OCI-LY1 (cell line): Measurements from ENCODE around the gene SWAP70.

Experiments
- H2AFZ ChIP-seq: fragments of 200-600 bp; sonication (generic), shearing (Covaris generic); 2 replicates; pipeline ENCODE4 v1.6.0; 2014; ENCODE audit warnings: antibody characterized with exemption, mild to moderate bottlenecking, low read length
- H3F3A ChIP-seq: fragments of 200-600 bp; sonication (generic), shearing (Covaris generic); 2 replicates; pipeline ENCODE4 v1.6.0; 2014; ENCODE audit warnings: mild to moderate bottlenecking, antibody characterized with exemption, low read length, moderate library complexity; ENCODE audit not compliant: insufficient read depth
- H3K27ac ChIP-seq: fragments of 200-600 bp; sonication (generic); 2 replicates; pipeline ENCODE4 v1.5.1; 2014; ENCODE audit warnings: low read length, mixed run types, mild to moderate bottlenecking, low read depth; ENCODE audit not compliant: poor library complexity, severe bottlenecking
- H3K27me3 ChIP-seq: fragments of 200-600 bp; sonication (generic); 2 replicates; pipeline ENCODE4 v1.6.0; 2014; ENCODE audit warnings: antibody characterized with exemption, mild to moderate bottlenecking, low read length, moderate library complexity; ENCODE audit not compliant: insufficient read depth
- H3K36me3 ChIP-seq: fragments of 200-600 bp; sonication (generic); 2 replicates; pipeline ENCODE4 v1.6.1; 2014; ENCODE audit warnings: mild to moderate bottlenecking, antibody characterized with exemption, low read length, moderate library complexity, mixed read lengths; ENCODE audit not compliant: insufficient read depth
- H3K4me1 ChIP-seq: fragments of 200-600 bp; sonication (generic); 2 replicates; pipeline ENCODE4 v1.5.1; 2014; ENCODE audit warnings: mild to moderate bottlenecking, low read length, moderate library complexity; ENCODE audit not compliant: insufficient read depth, severe bottlenecking
- H3K4me2 ChIP-seq: fragments of 200-600 bp; sonication (generic), shearing (Covaris generic); 2 replicates; pipeline ENCODE4 v1.6.1; 2014; ENCODE audit warnings: low read length
- H3K4me3 ChIP-seq: fragments of 200-600 bp; sonication (generic); 2 replicates; pipeline ENCODE4 v1.5.1; 2014; ENCODE audit warnings: low read length, low read depth, mild to moderate bottlenecking, mixed read lengths; ENCODE audit not compliant: poor library complexity, severe bottlenecking
- H3K79me2 ChIP-seq: fragments of 200-600 bp; shearing (Covaris generic); 2 replicates; pipeline ENCODE4 v1.6.1; 2016; ENCODE audit warnings: mixed run types, low read length, mixed read lengths; ENCODE audit not compliant: insufficient read depth
- H3K9ac ChIP-seq: fragments of 200-600 bp; sonication (generic), shearing (Covaris generic); 2 replicates; pipeline ENCODE4 v1.6.1; 2014; ENCODE audit warnings: mild to moderate bottlenecking, low read length, mixed read lengths
- H3K9me2 ChIP-seq: fragments of 200-600 bp; sonication (generic), shearing (Covaris generic); 2 replicates; pipeline ENCODE4 v1.6.1; 2014; ENCODE audit warnings: low read depth, mild to moderate bottlenecking, low read length, mixed read lengths
- H3K9me3 ChIP-seq: fragments of 200-600 bp; shearing (Covaris generic); 2 replicates; pipeline ENCODE4 v1.6.1; 2014; ENCODE audit warnings: low read length, mixed read lengths
- H4K20me1 ChIP-seq: fragments of 200-600 bp; sonication (generic), shearing (Covaris generic); 2 replicates; pipeline ENCODE4 v1.6.0; 2016; ENCODE audit warnings: mild to moderate bottlenecking, low read length; ENCODE audit not compliant: insufficient read depth
- EZH2 ChIP-seq: fragments of 200-600 bp; sonication (generic), shearing (Covaris generic); IDR thresholded peaks from 2 replicates; pipeline ENCODE4 v1.8.0; 2017; ENCODE audit warnings: borderline replicate concordance, mixed run types, mild to moderate bottlenecking, antibody characterized with exemption, low read length, moderate library complexity, mixed read lengths
- TF ChIP-seq, protein P1 (sequence below): fragments of 200-600 bp; sonication (generic), shearing (Covaris generic); IDR thresholded peaks from 2 replicates; pipeline ENCODE4 v1.5.1; 2017; ENCODE audit warnings: mild to moderate bottlenecking, antibody characterized with exemption, low read length, moderate library complexity, mixed read lengths

SWAP70 gene

DNA sequence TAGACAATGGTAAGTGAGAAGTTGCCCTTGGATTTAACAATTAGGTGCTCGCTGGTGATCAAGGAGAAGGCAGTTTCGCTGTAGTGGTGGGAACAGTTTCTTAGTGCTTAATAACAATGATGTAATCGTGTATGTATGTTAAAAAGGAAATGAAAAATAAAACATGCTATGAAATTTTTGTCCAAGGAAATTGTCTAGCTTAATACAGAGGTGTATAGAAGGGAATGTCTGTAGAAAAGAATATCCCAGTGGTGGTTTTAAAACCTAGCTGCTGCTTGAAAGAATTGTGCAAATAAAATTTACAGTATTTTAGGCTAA, 53.1 kb downstream of the SWAP70 start:
- TF ChIP-seq, protein P1, sequence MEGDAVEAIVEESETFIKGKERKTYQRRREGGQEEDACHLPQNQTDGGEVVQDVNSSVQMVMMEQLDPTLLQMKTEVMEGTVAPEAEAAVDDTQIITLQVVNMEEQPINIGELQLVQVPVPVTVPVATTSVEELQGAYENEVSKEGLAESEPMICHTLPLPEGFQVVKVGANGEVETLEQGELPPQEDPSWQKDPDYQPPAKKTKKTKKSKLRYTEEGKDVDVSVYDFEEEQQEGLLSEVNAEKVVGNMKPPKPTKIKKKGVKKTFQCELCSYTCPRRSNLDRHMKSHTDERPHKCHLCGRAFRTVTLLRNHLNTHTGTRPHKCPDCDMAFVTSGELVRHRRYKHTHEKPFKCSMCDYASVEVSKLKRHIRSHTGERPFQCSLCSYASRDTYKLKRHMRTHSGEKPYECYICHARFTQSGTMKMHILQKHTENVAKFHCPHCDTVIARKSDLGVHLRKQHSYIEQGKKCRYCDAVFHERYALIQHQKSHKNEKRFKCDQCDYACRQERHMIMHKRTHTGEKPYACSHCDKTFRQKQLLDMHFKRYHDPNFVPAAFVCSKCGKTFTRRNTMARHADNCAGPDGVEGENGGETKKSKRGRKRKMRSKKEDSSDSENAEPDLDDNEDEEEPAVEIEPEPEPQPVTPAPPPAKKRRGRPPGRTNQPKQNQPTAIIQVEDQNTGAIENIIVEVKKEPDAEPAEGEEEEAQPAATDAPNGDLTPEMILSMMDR: no peak
- TF ChIP-seq EZH2: no peak
- Histone ChIP-seq H3K36me3 (peaks cover 87% of the 10 kb centered on the region), H3K4me2 (no peak overlapping the region), H3K9me2 (no peaks in the 10 kb centered on the region), H3K27me3 (no peaks in the 10 kb centered on the region), H3K4me3 (no peak overlapping the region), H3K9me3 (peaks cover 12% of the 10 kb centered on the region), H3K27ac (peak overlapping the region; percentile 31), H3K79me2 (peaks cover 67% of the 10 kb centered on the region), H3K4me1 (peaks cover 52% of the 10 kb centered on the region), H2AFZ (no peak overlapping the region), H3K9ac (no peak overlapping the region), H4K20me1 (no peaks in the 10 kb centered on the region), H3F3A (peaks cover 6% of the 10 kb centered on the region)

DNA sequence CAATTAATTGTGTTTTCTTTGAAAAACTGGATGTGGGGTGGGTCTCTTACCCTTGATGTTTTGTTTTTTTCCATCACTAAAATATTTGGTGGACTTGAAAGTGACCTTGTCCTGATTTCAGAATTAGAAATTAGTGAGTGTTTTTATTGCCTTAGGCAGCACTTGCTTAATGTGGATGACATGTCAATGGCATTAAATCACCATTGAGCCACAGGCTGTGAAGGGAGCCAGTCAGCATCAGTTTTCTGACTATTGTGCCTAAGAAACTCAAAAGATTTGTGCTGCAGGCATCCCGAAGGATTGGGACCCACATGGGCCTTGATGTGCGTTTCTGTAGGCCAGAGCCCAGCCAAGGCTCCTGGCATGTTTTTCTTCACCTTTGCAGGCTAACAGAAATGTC, 53.8 kb downstream of the SWAP70 start:
- H3K27ac ChIP-seq: peak overlapping the region; percentile 62
- peaks cover 56% of the 10 kb centered on the region for H3K4me1 ChIP-seq
- peaks cover 88% of the 10 kb centered on the region for H3K36me3 ChIP-seq

GRCh38 chr11:9718147-9718546, 54.3 kb downstream of the SWAP70 start:
- Histone ChIP-seq H3K9me2 (no peaks in the 10 kb centered on the region), H3K27ac (peak overlapping the region; percentile 62), H2AFZ (no peak overlapping the region), H3K4me3 (no peak overlapping the region), H4K20me1 (no peaks in the 10 kb centered on the region), H3F3A (peaks cover 6% of the 10 kb centered on the region), H3K9ac (no peak overlapping the region; the same call in none of the 2 replicates), H3K79me2 (peaks cover 55% of the 10 kb centered on the region), H3K4me1 (peaks cover 60% of the 10 kb centered on the region), H3K36me3 (peaks cover 88% of the 10 kb centered on the region), H3K27me3 (no peaks in the 10 kb centered on the region), H3K4me2 (peak overlapping the region; percentile 23; the same call in 1 of the 2 replicates), H3K9me3 (peaks cover 9% of the 10 kb centered on the region)
- TF ChIP-seq EZH2: no peak
- TF ChIP-seq, protein P1: no peak

More for the DNA sequence above, 53.8 kb downstream of the SWAP70 start:
- H3K9me3 ChIP-seq: peaks cover 12% of the 10 kb centered on the region
- no peak overlapping the region for H2AFZ ChIP-seq
- H3K4me3 ChIP-seq: no peak overlapping the region
- no peaks in the 10 kb centered on the region for H3K9me2 ChIP-seq
- H3K9ac ChIP-seq: no peak overlapping the region; the same call in 1 of the 2 replicates
- H3K79me2 ChIP-seq: peaks cover 59% of the 10 kb centered on the region
- H3K27me3 ChIP-seq: no peaks in the 10 kb centered on the region
- TF ChIP-seq EZH2: no peak
- TF ChIP-seq, protein P1: no peak
- peaks cover 6% of the 10 kb centered on the region for H3F3A ChIP-seq
- peak overlapping the region; percentile 23; the same call in 1 of the 2 replicates for H3K4me2 ChIP-seq
- no peaks in the 10 kb centered on the region for H4K20me1 ChIP-seq
